ENCODE results near the gene SYNGR1.
"Not testable (repeated sequence)": the region's sequence is repeated elsewhere in the genome, so short reads cannot be mapped to it uniquely, and the experiment has no call there.

The SYNGR1 gene

DNA sequence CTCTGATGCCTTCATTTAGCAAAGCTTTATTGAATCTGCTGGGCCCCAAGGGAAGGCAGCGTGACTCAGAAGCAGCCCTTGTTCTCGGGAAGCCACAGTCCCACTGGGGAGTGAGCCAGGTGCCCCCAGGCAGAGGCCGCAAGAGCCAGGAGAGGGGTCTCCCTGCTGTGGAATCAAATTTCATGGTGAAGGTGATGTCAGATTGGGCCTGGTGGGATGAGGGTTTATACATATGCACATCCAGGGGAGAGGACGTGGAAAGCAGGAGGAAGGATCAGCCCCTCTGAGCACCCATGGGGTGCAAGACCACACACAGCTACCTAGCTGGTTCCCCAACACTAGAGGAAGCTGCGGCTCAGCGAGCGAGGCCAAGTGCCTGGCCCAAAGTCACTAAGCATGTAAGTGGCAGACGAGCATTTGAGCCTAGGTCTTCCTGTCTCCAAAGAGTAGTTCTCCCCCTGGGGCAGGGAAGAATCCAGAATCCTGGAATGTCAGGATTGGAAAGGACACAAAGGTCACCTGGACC, 2.0 kb downstream of the SYNGR1 start:
- no peak for DNase-seq

DNA sequence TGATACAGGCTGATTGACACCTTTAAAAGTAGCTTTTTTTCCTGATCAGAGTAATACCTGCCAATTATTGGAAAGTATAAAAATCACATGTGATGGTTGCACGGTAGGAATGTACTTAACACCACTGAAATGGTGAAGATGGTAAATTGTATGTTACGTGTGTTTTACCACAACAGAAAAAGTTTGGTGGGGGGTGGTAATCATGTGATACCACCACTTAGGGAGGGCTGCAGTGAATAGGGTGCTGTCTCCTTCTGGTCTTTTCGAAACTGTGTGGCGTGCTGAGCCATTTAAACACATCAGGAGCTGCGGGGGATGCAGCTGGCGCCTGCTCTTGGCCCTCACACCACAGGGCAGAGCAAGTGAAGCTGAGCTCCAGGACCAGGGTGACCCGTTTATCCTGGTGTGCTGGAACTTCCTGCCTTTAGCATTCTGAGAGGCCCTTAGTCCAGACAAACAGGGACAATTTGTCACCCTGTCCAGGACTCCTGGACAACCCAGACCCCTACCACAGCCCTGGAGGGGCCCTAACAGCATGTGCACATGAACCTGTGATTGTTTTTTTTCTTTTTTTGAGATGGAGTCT, 2.6 kb downstream of the SYNGR1 start:
- no peak for DNase-seq

DNA sequence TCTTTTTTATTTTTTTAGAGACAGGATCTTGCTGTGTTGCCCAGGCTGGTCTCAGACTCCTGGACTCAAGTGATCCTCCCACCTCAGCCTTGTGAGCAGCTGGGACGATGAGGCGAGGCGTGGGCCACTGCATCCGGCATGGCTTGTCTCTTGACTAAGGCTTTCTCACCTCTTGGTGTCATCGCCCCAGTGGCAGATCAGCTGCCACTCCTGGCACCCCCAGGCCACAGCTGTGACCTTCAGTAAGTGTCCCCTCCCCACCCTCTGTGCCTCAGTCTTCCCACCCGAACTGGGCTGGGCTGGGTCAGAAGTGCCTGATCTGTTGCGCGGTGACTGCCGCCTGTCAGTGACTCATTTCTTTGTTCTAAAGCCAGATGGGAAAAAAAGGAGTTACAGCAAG, 3.6 kb downstream of the SYNGR1 start:
- DNase-seq = no peak

DNA sequence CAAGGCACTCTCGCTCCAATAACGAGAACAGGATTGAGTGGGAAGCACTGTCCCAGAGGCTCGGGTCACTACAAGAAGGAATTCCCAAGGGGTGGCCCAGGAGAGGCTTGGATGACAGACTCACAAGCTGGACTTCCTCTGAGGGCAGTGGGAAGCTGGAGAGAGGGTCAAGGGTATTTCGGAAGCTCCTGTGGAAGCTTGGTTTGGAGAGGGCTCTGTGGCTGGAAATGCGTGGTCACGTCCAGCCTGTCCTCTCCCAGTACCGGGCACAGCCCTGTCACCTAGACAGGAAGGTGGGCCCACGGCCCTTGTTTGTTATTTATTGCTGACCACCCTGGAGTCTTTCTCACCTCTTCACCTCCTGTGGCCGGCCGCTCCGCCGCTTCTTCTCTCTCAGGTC, 5.3 kb downstream of the SYNGR1 start:
- DNase-seq = no peak

DNA sequence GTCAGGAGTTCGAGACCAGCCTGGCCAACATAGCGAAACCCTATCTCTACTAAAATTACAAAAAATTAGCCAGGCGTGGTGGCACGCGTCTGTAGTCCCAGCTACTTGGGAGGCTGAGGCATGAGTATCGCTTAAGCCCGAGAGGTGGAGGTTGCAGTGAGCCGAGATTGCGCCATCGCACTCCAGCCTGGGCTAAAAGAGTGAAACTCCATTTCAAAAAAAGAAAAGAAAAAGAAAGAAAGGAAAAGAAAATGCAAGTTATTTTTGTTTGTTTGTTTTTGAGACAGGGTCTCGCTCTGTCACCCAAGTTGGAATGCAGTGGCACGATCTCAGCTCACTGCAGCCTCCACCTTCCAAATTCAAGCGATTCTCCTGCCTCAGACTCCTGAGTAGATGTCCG, 6.0 kb downstream of the SYNGR1 start:
- DNase-seq = not testable (repeated sequence)

DNA sequence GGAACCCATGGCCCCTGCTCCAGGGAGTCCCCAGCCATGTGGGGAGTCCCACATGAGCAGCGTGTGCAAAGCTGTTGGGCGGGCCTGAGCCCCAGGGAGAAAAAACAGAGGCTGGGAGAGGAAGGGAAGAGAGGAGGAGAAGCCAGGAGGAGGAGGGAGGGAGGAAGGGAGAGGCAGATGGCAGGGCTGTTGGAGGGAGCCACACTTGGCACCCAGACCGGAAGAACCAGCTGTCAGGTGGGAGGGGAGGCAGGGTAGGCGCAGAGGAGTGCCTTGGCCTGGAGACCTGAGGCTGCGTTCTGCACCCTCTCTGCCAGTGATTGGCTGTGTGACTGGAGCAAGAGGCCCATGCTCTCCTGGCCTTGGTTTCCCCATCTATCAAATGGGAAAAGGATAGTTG, 6.7 kb downstream of the SYNGR1 start:
- DNase-seq = no peak

DNA sequence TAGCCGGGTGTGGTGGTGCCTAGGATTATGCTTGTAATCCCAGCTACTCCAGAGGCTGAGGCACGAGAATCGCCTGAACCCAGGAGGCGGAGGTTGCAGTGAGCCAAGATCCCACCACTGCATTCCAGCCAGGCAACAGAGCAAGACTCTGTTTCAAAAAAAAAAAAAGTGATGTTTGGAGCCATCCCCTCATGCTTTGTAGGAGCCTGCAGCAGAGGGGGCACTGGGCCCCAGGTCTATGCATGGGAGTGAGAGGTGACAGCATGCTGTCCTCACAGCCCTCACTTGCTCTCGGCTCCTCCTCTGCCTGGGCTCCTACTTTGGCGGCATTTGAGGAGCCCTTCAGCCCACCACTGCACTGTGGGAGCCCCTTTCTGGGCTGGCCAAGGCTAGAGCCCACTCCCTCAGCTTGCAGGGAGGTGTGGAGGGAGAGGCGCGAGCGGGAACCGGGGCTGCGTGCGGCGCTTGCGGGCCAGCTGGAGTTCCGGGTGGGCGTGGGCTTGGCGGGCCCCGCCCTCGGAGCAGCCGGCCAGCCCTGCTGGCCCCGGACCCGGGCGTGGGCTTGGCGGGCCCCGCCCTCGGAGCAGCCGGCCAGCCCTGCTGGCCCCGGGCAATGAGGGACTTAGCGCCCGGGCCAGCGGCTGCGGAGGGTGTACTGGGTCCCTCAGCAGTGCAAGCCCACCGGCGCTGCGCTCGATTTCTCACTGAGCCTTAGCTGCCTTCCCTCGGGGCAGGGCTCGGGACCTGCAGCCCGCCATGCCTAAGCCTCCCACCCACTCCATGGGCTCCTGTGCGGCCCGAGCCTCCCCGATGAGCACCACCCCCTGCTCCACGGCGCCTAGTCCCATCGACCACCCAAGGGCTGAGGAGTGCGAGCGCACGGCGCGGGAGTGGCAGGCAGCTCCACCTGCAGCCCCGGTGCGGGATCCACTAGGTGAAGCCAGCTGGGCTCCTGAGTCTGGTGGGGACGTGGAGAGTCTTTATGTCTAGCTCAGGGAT, 7.6 kb downstream of the SYNGR1 start:
- DNase-seq = not testable (repeated sequence)

DNA sequence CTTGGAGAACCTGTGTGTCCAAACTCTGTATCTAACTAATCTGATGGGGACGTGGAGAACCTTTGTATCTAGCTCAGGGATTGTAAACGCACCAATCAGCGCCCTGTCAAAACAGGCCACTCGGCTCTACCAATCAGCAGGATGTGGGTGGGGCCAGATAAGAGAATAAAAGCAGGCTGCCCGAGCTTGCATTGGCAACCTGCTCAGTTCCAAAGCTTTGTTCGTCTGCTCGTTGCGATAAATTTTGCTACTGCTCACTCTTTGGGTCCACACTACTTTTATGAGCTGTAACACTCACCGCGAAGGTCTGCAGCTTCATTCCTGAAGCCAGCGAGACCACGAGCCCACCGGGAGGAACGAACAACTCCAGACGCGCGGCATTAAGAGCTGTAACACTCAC, 8.4 kb downstream of the SYNGR1 start:
- not testable (repeated sequence) for DNase-seq

DNA sequence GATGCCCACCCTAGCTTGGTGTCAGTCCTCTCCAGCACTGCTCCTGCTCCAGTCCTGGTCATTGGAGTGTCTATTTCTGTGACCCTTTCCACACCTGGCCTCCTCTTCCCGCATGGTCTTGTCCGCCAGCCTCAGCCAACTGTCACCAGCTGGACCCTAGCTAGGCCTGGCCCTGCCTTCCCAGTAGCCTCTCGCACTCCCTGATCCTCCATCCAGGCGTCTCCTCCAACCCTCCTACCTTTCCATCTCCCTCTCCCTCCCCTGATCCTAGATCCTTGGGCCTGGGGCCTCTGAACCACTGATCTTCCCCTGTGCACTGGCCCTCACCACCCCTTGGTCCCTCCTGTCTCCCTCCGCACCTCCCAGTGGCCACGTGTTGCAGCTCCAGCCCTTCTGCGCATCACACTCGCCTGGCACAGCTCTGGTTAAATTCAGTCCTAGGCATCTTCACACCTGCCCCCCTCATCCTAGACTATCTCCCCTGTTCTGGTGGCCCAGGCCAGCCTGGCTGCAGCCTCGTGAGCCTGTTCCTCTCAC, 9.9 kb downstream of the SYNGR1 start:
- no peak for DNase-seq

DNA sequence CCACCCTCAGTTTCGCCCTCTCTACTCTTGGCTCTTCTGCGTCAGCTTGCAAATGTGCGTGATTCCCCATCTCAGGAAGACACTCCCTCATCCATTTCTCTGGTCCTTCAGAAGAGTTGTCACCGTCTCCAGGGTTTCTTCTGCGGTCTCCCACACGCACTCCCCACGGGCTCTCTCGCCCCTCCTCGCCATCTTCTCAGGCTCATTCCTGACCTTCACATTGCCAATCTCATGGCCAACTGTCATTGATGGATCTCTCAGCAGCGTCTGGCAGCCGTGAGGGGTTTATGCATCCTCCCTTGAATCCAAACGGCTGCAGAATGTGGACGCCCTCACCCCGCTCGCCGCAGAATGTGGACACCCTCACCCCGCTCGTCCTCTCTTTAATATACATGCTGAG, 10.5 kb downstream of the SYNGR1 start:
- no peak for DNase-seq

DNA sequence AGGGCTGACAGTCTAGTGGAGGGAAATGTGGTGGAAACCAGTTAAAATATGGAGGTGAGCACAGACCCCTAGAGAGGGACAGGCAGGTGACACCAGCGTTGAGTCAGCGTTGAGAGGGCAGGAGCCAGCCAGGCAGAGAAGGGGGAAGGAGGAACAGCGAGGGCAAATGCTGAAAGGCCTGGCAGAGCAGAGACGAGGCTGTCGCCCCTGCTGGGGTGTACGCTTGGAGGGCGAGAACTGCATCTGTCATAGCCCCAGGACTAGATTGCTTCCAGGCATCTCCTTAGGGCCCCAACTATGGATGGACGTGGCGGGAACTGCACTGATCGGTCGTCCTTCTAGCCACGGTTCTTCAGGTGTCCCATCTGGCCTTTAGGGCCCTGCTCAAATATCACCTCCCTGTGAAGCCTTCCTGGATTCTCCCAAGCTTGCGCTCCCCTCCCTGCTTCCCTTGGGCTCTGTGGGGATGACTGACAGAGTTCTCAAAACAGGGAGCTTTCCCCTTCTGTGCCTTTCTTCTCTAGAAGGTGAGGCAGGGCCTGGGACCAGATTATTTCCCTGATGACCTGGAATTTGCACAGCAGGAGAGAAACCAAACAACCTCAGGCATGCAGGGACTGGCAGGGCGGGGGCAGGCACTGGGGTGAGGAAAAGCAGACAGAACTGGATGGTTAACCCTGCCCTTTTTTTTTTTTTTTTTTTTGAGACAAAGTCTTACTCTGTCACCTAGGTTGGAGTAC, 11.1 kb downstream of the SYNGR1 start:
- no peak for DNase-seq

DNA sequence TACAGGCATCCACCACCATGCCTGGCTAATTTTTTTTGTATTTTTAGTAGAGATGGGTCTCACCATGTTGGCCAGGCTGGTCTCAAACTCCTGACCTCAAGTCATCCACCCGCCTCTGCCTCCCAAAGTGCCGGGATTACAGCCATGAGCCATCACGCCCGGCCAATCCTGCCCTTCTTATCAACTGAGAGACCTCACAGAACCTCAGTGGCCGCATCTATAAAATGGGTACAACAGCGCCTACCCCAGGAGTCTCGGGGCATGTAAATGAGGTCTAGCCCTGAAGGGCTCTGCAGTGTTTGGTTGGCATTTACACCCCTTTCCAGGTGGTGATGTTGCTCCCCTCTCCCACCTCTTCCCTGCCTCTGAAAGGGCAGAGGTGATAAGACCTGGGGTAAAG, 11.7 kb downstream of the SYNGR1 start:
- no peak for DNase-seq

DNA sequence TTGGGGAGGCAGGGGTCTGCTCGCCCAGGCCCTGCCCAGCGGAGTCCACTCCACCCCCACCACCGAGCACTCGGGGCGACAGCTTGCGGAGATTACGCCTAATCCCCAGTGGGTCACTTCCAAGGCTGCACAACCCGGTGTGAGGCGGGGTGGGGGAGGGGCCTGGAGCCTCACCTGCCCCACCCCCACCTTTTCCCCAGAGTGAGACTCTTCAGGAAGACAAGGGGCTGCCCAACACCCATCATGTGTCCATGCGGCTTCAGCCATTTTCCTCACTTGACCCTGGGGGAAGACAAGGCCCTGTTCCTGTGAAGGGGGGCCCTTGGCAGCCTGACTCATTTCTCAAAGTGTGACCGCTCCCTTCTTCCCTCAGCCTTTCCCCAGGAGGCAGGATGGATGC, 12.5 kb downstream of the SYNGR1 start:
- no peak for DNase-seq

DNA sequence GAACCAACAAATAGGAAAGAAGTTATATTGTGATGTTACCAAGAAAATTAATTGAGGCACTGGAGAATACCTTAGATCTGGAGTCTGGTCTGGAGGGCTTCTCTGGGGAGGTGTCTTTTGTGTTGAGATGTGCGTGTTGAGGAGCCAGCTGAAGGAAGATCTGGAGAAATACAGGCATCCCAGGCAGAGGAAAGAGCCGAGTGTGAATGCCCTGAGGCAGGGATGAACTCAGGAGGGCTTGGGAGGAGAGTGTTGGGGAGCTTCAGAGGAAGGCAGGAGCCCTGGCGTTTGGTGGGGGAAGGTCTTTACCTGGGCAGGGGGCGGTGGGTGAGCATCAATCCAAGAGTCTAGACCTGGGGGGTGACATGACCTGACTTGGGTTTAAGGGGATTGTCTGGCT, 13.1 kb downstream of the SYNGR1 start:
- DNase-seq = no peak

DNA sequence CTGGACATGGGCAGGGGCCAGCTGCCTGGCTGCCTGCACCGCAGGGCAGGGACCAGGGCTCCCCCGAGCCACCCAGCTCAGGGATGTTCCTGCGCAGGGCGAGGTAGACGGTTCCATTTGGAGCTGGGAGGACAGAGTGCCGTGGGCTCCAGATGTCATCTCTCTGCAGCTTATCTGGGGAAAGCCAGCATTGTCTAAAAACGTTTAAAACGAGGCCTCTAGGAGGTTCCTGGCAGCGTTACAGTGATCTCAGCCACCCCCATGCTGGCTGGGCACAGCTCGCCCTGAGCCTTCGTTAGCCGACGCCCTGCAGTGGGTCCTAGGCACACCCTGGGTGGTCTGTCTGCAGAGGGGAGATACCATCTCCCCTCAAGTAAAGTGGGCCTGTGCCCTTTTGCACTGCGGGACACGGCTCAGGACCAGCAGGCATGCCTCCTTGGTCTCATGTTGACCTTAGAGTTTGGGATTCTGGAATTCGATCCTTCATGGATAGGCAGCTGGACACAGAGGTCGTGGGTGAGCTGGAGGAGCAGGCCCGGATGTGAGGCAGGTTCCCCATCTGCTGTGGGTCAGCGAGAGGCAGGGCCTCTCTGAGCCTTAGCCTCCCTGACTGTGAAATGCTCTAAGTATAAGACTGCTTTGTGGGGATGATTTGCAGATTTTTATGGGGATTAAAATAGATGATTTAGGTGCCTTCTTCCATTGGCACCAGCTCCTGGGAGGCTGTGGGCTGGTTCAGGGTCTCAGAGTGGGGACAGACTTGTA, 14.1 kb downstream of the SYNGR1 start:
- no peak for DNase-seq

DNA sequence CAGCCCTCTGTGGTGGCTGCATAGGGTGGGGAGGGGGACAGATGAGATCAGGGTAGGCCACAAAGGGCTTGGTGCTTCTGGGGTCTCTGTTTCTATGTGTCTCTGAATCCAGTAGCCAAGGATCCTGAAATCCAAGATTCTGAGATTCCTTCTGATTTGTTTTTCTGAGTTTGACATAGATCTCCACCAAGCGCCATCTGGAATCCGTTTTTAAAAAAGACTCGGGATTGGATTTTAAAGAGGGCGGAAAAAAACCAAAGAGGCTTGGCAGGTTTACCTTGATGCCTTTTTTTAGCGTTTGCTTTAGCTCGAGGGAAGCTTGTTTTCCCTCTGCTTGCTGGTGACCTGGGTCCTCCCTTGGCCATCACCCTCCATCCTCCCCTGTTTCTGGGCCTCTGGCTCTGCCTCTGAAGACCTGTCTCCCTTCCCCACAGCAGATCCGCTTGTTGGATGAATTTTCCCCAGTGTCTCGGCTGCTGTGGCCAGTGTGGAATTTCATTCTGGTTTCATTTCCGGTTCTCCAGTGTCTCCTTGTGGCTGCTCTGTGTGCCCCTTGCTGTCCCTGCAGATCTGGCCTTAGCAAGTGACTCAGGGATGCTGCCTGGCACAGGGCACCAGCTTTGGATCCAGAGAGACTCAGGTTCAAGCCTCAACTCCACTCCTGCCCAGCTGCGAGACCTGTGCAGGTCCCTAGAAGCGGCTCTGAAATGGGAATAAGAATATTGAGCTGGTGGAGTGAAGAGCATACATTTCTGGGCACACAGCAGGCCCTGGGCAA, 15.1 kb downstream of the SYNGR1 start:
- DNase-seq = no peak

DNA sequence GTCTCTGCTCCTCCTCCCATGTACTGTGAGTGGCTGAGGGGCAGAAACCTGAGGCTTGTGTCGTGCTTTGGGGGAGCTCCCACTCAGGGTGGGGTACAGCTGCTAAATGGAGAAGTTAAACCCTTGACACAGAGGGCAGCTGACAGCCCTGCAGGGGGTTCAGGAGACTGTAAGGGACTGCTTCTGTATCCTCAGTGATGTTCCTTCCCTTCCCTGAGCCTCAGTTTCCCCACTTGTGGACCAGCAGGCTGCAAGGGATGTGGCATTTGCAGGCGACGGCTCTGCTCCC, 15.6 kb downstream of the SYNGR1 start:
- DNase-seq = no peak

DNA sequence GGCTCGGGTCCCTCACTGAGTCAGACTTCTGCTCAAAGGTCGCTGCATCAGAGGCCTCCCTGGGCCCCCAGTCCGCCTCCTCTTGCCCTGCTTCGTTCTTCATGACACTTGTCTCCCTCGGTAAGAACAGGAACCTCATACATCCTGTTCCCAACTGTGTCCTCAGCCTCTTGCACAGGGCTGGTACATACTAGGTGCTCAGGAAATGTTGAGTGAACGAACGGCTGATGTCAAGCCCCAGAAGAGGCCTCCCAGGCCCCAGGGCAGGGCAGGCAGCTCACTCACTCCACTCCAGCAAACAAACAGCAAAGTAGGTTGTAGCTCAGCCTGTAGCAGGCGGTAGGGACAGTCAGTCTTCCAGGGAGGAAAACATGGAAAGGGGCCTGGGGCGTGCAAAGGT, 17.2 kb downstream of the SYNGR1 start:
- DNase-seq = no peak

DNA sequence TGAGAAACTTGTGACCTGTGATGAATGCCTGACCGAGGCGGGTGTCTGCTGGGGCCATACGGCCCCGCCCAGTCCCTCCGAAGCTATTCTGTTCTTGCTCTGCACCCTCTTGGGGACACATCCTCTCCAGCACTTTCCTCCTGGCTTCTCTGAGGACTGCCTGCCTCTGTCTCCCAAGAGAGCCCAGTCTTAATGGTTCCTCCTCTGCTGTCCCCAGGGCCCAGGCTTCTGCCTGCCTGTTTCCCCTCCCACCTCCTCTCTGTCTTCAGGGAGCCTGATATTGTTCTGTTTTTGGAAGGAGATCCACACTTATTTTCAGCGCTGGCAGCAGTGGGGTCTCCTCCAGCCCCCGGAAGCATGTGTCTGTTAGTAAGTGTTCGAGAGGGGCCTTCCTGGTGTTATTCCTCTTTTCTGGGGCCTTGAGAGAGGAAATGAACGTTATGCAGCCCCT, 18.7 kb downstream of the SYNGR1 start:
- DNase-seq = no peak

DNA sequence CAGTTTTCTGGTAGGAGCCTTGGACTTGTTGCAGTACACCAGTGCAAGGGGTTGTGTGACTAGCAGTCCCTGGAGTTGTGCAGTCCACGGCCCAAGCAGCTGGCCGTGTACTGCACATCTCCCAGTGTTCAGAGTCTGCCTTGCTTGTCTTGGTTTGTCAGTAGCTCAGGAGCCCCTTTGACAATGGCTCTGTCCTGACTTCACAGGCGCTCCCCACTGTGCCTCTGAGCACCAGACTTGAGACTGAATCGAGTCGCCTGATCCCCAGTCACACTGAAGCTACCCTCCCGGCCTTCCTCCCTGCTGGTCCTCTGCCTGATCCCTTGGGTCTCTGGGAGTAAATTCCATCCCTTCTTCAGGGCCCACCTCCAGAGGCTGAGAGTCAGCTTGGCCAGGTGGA, 19.4 kb downstream of the SYNGR1 start:
- DNase-seq = no peak

DNA sequence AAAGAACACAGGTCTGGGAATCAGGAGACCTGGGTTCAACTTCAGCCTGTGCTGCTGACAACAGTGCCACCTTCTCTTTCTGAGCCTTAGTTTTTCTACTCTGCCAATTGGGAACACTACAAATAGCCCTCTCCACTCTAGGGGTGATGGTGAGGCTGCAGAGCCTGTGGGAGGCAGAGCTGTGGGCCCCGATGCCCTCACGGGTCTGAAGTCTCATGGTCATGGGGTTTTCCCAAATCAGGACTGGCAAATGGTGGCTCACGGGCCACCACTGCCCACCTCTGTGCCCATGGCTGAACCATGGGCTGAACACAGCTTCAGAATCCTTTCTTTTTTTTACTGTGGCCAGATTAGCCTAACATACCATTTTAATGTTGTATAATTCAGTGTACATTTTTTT, 19.8 kb downstream of the SYNGR1 start:
- DNase-seq = no peak

DNA sequence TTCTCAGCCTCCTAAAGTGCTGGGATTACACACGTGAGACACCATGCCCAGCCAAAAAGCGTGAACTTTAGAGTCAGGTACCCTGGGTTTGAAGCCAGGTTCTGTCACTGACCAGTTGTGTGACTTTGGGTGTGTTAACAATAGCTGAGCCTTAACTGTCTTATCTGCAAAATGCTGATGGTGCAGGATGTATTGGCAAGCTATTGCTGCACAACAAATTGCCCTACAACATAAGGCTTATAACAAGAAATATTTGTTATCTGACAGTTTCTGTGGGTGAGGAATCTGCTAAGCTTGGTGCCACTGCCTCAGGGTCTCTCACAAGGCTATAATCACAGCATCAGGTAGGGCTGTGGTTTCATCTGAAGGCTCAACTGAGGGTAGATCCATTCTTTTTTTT, 21.9 kb downstream of the SYNGR1 start:
- no peak for DNase-seq

Measured in activated gamma-delta T cell (primary cell).